Ovary (tissue), 9 donors: ENCODE measurements around the gene PIK3R1. TPM values are rescaled to one million over a fixed set of nuclear protein-coding genes. Genes with fewer than 3 reads are reported as not detected.

Source experiments
- DNase-seq, 5 donors: peaks; one replicate each; pipeline ENCODE4 v3.0.0-alpha.2; 2019 to 2020
- H3K27ac ChIP-seq, 2 donors: fragments of 200-600 bp; one replicate each; pipeline versions ENCODE4 v1.5.1 to v1.8.0; 2019 to 2022
- H3K27me3 ChIP-seq: fragments of 200-600 bp; one replicate; pipeline ENCODE4 v1.8.0; 2022
- H3K36me3 ChIP-seq: fragments of 200-600 bp; sonication (generic); one replicate; pipeline ENCODE4 v1.5.1; 2019
- H3K4me1 ChIP-seq: one replicate; pipeline ENCODE4 v1.8.1; 2013; ENCODE audit warnings: mild to moderate bottlenecking, moderate library complexity; ENCODE audit not compliant: insufficient read depth
- H3K4me3 ChIP-seq: fragments of 200-600 bp; sonication (generic); one replicate; pipeline ENCODE4 v1.5.1; 2017
- H3K9me3 ChIP-seq, 2 donors: fragments of 200-600 bp in 1 of 2; sonication (generic) in 1 of 2; one replicate each; pipeline versions ENCODE4 v1.5.1 to v1.8.1; 2013 to 2019; ENCODE audit warnings: mild to moderate bottlenecking in 1 of 2, moderate library complexity in 1 of 2
- EP300 ChIP-seq: sonication (generic); formaldehyde crosslinking; IDR thresholded peaks from one replicate; pipeline ENCODE4 v1.6.1; 2017; ENCODE audit warnings: antibody characterized with exemption
- POLR2A ChIP-seq: fragments of 450-650 bp; IDR thresholded peaks from one replicate; pipeline ENCODE4 v1.6.1; 2017; ENCODE audit warnings: antibody characterized with exemption, mild to moderate bottlenecking, moderate library complexity
- WGBS, 3 donors: extraction: QIAGEN DNeasy Blood & Tissue Kit in 1 of 3; methylation state at CpG; one replicate each; pipeline versions ENCODE4 v1.1.5 to v1.1.7; 2013 to 2017; 5-methylcytosine and 5-hydroxymethylcytosine counted together
- intact Hi-C, 4 donors: fragments of 100-400 bp; cut with DNase I; formaldehyde crosslinking; loops; one replicate each; pipeline versions ENCODE4 v1.11.0 to v1.15.1; 2022 to 2023
- polyA plus RNA-seq, 2 donors: library from polyadenylated mRNA; stranded (reverse); fragments of 200-250 nt in 1 of 2; fragments of 350-450 nt in 1 of 2; fragmentation: Illumina TruSeq in 1 of 2; extraction: RNeasy Lipid Tissue Mini Kit (QIAGEN cat#74804) in 1 of 2; gene quantifications; one replicate each; pipeline ENCODE4 v1.2.3, GENCODE V29; 2013 to 2014
- total RNA-seq, 7 donors: library from RNA; depleted of rRNA in 2 of 7; stranded (reverse); fragments of >200 nt in 2 of 7; fragmentation: NEBNext Ultra II Directional in 3 of 7; extraction: Animal tissue kit (Norgen Biotek cat#: 25700) in 3 of 7; gene quantifications; one replicate each; pipeline versions ENCODE4 v1.1.0 to v1.2.4, GENCODE V29; 2016 to 2023
- TF ChIP-seq, protein P1 (sequence below), 3 donors: fragments of 450-650 bp in 2 of 3; fragments of 200-600 bp in 1 of 3; IDR thresholded peaks; one replicate each; pipeline versions ENCODE4 v1.5.1 to v1.8.0; 2016 to 2022; ENCODE audit warnings: antibody characterized with exemption in 3 of 3, mild to moderate bottlenecking in 1 of 3
- donor health status: DM: no; HTN: no; CAD: no; lungs with moderate emphysema.
- donor health status: DM: no; HTN: no; CAD: no.
- donor health status: Bipolar disorder and iron deficiency.
- donor health status: DM: yes; HTN: yes; CAD: no.
- donor health status: DM: no; HTN: no; CAD: no.
- donor health status: DM: yes; HTN: yes; CAD: no.

PIK3R1 gene
- total and polyA plus RNA-seq, 9 donors, result 25.2 to 206 (median 81.2) TPM

DNA sequence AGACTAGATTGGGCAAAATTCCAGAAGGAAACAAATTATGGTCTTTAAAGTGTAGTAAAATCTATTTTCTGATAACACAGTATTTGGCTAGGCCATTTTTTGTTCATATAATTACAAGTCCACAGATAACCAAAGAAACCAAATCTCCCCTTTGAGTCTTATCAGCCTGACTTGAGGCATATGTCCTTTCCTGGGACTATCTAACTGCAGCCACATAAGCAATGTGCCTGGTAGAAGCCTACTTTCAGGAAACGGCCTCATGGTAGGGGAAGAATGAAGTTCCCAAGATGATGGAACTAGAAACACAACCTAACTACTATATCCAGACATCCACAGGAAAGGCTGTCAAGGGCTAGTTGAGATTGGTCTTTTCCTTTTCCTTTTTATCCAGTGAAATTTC lies 130.0 kb downstream of the PIK3R1 start:
- Histone ChIP-seq H3K4me1 (no peaks in the 10 kb centered on the region), H3K9me3 (no peaks in the 10 kb centered on the region), H3K4me3 (no peak overlapping the region), H3K27me3 (no peaks in the 10 kb centered on the region), H3K36me3 (no peaks in the 10 kb centered on the region), H3K27ac (no peak overlapping the region)
- intact Hi-C loops, result no loop called here
- TF ChIP-seq POLR2A, result no peak
- TF ChIP-seq, protein P1, sequence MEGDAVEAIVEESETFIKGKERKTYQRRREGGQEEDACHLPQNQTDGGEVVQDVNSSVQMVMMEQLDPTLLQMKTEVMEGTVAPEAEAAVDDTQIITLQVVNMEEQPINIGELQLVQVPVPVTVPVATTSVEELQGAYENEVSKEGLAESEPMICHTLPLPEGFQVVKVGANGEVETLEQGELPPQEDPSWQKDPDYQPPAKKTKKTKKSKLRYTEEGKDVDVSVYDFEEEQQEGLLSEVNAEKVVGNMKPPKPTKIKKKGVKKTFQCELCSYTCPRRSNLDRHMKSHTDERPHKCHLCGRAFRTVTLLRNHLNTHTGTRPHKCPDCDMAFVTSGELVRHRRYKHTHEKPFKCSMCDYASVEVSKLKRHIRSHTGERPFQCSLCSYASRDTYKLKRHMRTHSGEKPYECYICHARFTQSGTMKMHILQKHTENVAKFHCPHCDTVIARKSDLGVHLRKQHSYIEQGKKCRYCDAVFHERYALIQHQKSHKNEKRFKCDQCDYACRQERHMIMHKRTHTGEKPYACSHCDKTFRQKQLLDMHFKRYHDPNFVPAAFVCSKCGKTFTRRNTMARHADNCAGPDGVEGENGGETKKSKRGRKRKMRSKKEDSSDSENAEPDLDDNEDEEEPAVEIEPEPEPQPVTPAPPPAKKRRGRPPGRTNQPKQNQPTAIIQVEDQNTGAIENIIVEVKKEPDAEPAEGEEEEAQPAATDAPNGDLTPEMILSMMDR (IDR thresholded peaks at IDR 0.05), result no peak
- no peak for TF ChIP-seq EP300
- 67 to 82% (median 81%) methylated on average over 1 of the region's 1 CpG for WGBS, 3 donors
- DNase-seq, result no peak

DNA sequence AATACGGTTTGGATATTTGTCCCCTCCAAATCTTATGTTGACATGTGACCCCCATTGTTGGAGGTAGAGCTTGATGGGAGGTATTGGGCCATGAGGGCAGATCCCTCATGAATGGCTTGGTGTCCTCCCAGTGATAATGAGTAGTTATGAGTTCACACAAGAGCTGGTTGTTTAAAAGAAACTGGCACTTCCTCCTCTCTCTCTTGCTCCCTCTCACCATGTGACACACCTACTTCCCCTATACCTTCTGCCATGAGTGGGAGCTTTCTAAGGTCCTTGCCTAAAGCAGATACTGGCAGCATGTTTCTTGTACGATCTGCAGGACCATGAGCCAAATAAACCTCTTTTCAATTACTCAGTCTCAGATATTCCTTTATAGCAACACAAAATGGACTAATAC lies 132.0 kb downstream of the PIK3R1 start:
- H3K27me3 ChIP-seq, result no peaks in the 10 kb centered on the region
- TF ChIP-seq EP300 (no peak), POLR2A (no peak)
- TF ChIP-seq, protein P1 (IDR thresholded peaks at IDR 0.05), result no peak
- no peak overlapping the region for H3K4me3 ChIP-seq
- no peaks in the 10 kb centered on the region for H3K9me3 ChIP-seq
- intact Hi-C loops, result no loop called here
- no peak overlapping the region for H3K27ac ChIP-seq
- 87 to 88% (median 88%) methylated on average over 2 of the region's 2 CpGs for WGBS, 3 donors
- no peak for DNase-seq
- H3K36me3 ChIP-seq, result no peaks in the 10 kb centered on the region
- no peaks in the 10 kb centered on the region for H3K4me1 ChIP-seq

DNA sequence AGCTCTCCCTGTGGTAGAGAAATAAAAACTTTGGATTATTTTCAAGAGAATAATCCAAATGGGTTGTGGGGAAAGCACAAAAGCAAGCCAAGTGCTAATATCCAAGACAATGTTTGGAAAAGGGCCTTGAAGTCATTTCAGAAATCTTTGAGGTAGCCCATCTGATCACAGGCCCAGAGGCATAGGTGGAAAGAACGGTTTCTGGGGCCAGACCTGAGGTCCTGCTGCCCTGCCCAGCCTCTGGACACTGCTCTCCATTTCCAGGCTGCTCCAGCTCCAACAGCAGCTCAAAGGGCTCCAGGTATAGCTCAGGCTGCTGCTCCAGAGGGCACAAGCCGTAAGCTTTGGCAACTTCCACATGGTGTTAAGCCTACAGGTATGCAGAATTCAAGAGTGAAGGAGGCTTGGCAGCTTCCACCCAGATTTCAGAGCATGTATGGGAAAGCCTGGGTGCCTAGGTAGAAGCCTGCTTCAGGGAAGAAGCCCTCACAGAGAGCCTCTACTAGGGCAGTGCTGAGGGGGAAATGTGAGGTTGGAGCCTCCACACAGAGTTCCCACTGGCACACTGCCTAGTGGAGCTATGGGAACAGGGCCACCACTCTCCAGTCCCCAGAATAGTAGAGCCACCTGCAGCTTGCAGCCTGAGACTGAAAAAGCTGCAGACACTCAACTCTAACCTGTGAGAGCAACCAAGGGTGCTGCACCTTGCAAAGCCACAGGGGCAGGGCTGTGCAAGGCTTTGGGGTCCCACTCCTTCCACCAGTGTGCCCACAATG lies 133.1 kb downstream of the PIK3R1 start:
- Histone ChIP-seq H3K4me3 (no peak overlapping the region), H3K36me3 (no peaks in the 10 kb centered on the region), H3K27ac (no peak overlapping the region), H3K4me1 (no peaks in the 10 kb centered on the region), H3K27me3 (no peaks in the 10 kb centered on the region), H3K9me3 (no peaks in the 10 kb centered on the region)
- no peak for DNase-seq
- intact Hi-C loops, result no loop called here
- 84 to 93% (median 91%) methylated on average over 2 of the region's 2 CpGs for WGBS, 3 donors
- TF ChIP-seq POLR2A (no peak), EP300 (no peak)
- TF ChIP-seq, protein P1 (IDR thresholded peaks at IDR 0.05), result no peak

DNA sequence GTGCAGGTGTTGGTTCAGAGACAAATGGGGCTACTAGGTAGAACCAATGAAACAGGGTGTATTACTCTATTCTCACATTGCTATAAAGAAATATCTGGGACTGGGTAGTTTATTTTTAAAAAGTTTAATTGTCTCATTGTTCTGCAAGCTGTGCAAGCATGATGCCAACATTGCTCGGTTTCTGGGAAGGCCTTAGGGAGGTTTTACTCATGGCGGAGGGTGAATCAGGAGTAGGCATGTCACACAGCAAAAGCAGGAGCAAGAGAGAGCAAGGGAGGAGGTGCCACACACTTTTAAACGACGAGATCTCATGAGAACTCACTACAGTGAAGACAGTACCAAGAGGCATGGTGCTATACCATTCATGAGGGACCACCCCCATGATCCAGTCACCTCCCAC lies 134.6 kb downstream of the PIK3R1 start:
- intact Hi-C loops, result no loop called here
- Histone ChIP-seq H3K4me1 (no peaks in the 10 kb centered on the region), H3K36me3 (no peaks in the 10 kb centered on the region), H3K27ac (no peak overlapping the region), H3K4me3 (no peak overlapping the region), H3K9me3 (no peaks in the 10 kb centered on the region), H3K27me3 (no peaks in the 10 kb centered on the region)
- no peak for TF ChIP-seq EP300
- no peak for TF ChIP-seq POLR2A
- TF ChIP-seq, protein P1 (IDR thresholded peaks at IDR 0.05), result no peak
- DNase-seq, result no peak
- 89 to 92% (median 90%) methylated on average over 4 of the region's 4 CpGs for WGBS, 3 donors
